Neural cell (in vitro differentiated cells): ENCODE data around the gene TEDC1. TPM values are rescaled to one million over a fixed set of nuclear protein-coding genes. Genes with fewer than 3 reads are reported as not detected.

ENCODE experiments used
- H2AFZ ChIP-seq: fragments of 200-600, 300-800 bp; sonication (generic), shearing (Covaris generic); 2 replicates; pipeline ENCODE4 v1.6.0; 2014; ENCODE audit warnings: low read depth, mild to moderate bottlenecking, antibody characterized with exemption, low read length, moderate library complexity
- H3F3A ChIP-seq: fragments of 200-600 bp; shearing (Covaris generic); 2 replicates; pipeline ENCODE4 v1.6.1; 2016; ENCODE audit warnings: mild to moderate bottlenecking, moderate library complexity, mixed read lengths, antibody characterized with exemption, low read length; ENCODE audit not compliant: insufficient read depth, poor library complexity, severe bottlenecking
- H3K27ac ChIP-seq: fragments of 200-600, 300-800 bp; sonication (generic), shearing (Covaris generic); 2 replicates; pipeline ENCODE4 v1.5.1; 2014; ENCODE audit warnings: mild to moderate bottlenecking, low read length, moderate library complexity
- H3K27me3 ChIP-seq: fragments of 300-800, 200-600 bp; sonication (generic), shearing (Covaris generic); 2 replicates; pipeline ENCODE4 v1.6.0; 2014; ENCODE audit warnings: mild to moderate bottlenecking, low read depth, low read length, moderate library complexity; ENCODE audit not compliant: insufficient read depth
- H3K36me3 ChIP-seq: fragments of 300-800, 200-600 bp; sonication (generic), shearing (Covaris generic); 2 replicates; pipeline ENCODE4 v1.5.1; 2014; ENCODE audit warnings: mild to moderate bottlenecking, antibody characterized with exemption, low read length, moderate library complexity; ENCODE audit not compliant: insufficient read depth
- H3K4me2 ChIP-seq: fragments of 300-800, 200-600 bp; sonication (generic), shearing (Covaris generic); 2 replicates; pipeline ENCODE4 v1.6.0; 2014; ENCODE audit warnings: mild to moderate bottlenecking, low read length
- H3K4me3 ChIP-seq: fragments of 300-800, 200-600 bp; sonication (generic), shearing (Covaris generic); 2 replicates; pipeline ENCODE4 v1.5.1; 2014; ENCODE audit warnings: mild to moderate bottlenecking, low read length, moderate library complexity
- H3K79me2 ChIP-seq: fragments of 200-600 bp; shearing (Covaris generic); replicated peaks from 2 replicates; pipeline ENCODE4 v1.6.0; 2014; ENCODE audit warnings: mild to moderate bottlenecking, low read length, moderate library complexity; ENCODE audit not compliant: insufficient read depth
- H3K9ac ChIP-seq: fragments of 300-800, 200-600 bp; sonication (generic), shearing (Covaris generic); 2 replicates; pipeline ENCODE4 v1.6.1; 2016; ENCODE audit warnings: mild to moderate bottlenecking, low read length, mixed read lengths
- H3K9me2 ChIP-seq: fragments of 200-600 bp; shearing (Covaris generic); 2 replicates; pipeline ENCODE4 v1.6.1; 2016; ENCODE audit warnings: mild to moderate bottlenecking, low read length, mixed read lengths; ENCODE audit not compliant: insufficient read depth
- H3K9me3 ChIP-seq: fragments of 200-600, 300-800 bp; sonication (generic), shearing (Covaris generic); 2 replicates; pipeline ENCODE4 v1.6.1; 2016; ENCODE audit warnings: mild to moderate bottlenecking, mixed run types, low read length, moderate library complexity, mixed read lengths
- H4K20me1 ChIP-seq: fragments of 200-600 bp; shearing (Covaris generic); 2 replicates; pipeline ENCODE4 v1.6.1; 2016; ENCODE audit warnings: mild to moderate bottlenecking, mixed run types; ENCODE audit not compliant: insufficient read depth
- CTCF ChIP-seq: fragments of 450-650 bp; IDR thresholded peaks from 2 replicates; pipeline ENCODE4 v1.5.1; 2014; ENCODE audit warnings: antibody characterized with exemption, mild to moderate bottlenecking, moderate library complexity; ENCODE audit not compliant: poor library complexity, severe bottlenecking
- EP300 ChIP-seq: fragments of 450-650 bp; conservative IDR thresholded peaks from 2 replicates; pipeline ENCODE4 v1.6.1; 2014; ENCODE audit warnings: antibody characterized with exemption, mild to moderate bottlenecking, moderate library complexity; ENCODE audit not compliant: poor library complexity, severe bottlenecking
- EZH2 ChIP-seq: fragments of 200-600, 300-800 bp; shearing (Covaris generic), sonication (generic); IDR thresholded peaks from 2 replicates; pipeline ENCODE4 v1.6.1; 2014; ENCODE audit warnings: antibody characterized with exemption, low read length, borderline replicate concordance, mild to moderate bottlenecking; ENCODE audit not compliant: insufficient read depth, poor library complexity, severe bottlenecking
- MXI1 ChIP-seq: fragments of 450-650 bp; conservative IDR thresholded peaks from 2 replicates; pipeline ENCODE4 v1.6.1; 2014; ENCODE audit warnings: antibody characterized with exemption, mild to moderate bottlenecking; ENCODE audit not compliant: poor library complexity, severe bottlenecking
- POLR2AphosphoS5 ChIP-seq: IDR thresholded peaks from 2 replicates; pipeline ENCODE4 v1.6.1; 2012
- RAD21 ChIP-seq: fragments of 450-650 bp; conservative IDR thresholded peaks from 2 replicates; pipeline ENCODE4 v1.6.1; 2014; ENCODE audit warnings: antibody characterized with exemption, mild to moderate bottlenecking, moderate library complexity
- SMC3 ChIP-seq: fragments of 450-650 bp; conservative IDR thresholded peaks from 2 replicates; pipeline ENCODE4 v1.6.1; 2014; ENCODE audit warnings: antibody characterized with exemption, mild to moderate bottlenecking, moderate library complexity; ENCODE audit not compliant: poor library complexity
- TAF1 ChIP-seq: IDR thresholded peaks from 2 replicates; pipeline ENCODE4 v1.6.1; 2012; ENCODE audit warnings: low read depth
- polyA plus RNA-seq: library from polyadenylated mRNA; depleted of rRNA; stranded (reverse); fragments of >200 nt; gene quantifications from 2 replicates; pipeline ENCODE4 v1.2.3, GENCODE V29; 2014
- TF ChIP-seq, protein P1 (sequence below): IDR thresholded peaks from 2 replicates; pipeline ENCODE4 v1.6.1; 2012; ENCODE audit warnings: borderline replicate concordance

TEDC1 gene
- polyA plus RNA-seq, 1 donor from 2014 or later, result 18.9 TPM

DNA sequence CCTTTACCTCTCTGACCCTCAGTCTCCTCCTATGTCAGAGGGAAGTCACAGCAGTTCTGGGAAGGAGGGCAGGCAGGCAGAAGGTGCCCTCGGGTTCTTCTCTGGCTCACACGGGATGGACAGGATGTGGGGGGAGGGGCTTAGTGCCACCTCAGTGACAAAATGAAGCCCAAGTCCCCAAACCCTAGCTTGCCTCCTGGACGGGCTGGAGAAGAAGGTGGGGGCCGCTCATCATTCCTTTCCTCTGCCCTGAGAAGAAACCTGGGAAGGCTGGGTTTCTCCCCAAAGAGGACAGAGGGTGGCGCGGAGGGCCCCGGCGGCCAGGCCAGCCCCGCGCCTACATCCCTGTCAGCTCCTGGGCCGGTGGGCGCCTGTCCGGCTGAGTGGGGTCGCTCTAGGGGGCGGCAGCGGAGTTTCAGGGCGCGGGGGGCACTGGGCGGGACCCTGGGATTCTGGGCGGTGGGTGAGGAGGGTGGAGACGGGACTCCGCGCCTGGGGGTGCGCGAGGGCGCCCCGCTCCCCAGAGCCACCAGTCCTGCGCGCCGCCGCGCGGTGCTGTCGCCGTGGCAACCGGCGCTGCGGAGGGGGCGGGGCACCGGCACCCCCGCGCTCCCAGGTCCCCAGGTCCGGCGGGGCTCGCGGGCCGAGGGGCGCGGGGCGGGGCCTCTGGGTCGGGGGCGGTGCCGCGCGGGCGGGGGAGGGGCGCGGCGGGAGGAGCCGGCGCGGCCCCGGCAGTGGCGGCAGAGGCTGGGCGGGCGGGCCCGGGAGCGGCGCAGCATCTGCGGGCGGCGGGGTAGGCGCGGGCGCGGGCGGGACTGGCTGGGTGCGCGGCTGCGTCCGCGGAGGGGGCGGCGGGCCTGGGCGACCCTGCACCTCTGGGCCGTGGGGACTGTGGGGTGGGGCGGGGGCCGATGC, 35.1 kb downstream of the TEDC1 start, which contains the start of gene TMEM121:
Gene TMEM121 (plus strand): TSS at position 723 of the 915 bp plus-strand sequence. CDS start 2,252 bp downstream, outside the sequence.
- no peaks in the 10 kb centered on the region for H3K9me2 ChIP-seq
- no peaks in the 10 kb centered on the region for H3K79me2 ChIP-seq
- H3F3A ChIP-seq, result no peaks in the 10 kb centered on the region
- peak within 1 kb of the TSS; percentile 33 for H2AFZ ChIP-seq
- no peaks in the 10 kb centered on the region for H3K9me3 ChIP-seq
- peak within 1 kb of the TSS; percentile 59 for H3K4me2 ChIP-seq
- H3K9ac ChIP-seq, result peak within 1 kb of the TSS; percentile 70
- TF ChIP-seq TAF1 (no peak), CTCF (peak; percentile 29), POLR2AphosphoS5 (peak; percentile 34), MXI1 (peak; percentile 38), EZH2 (no peak), EP300 (no peak), SMC3 (peak; percentile 14), RAD21 (no peak)
- TF ChIP-seq, protein P1, sequence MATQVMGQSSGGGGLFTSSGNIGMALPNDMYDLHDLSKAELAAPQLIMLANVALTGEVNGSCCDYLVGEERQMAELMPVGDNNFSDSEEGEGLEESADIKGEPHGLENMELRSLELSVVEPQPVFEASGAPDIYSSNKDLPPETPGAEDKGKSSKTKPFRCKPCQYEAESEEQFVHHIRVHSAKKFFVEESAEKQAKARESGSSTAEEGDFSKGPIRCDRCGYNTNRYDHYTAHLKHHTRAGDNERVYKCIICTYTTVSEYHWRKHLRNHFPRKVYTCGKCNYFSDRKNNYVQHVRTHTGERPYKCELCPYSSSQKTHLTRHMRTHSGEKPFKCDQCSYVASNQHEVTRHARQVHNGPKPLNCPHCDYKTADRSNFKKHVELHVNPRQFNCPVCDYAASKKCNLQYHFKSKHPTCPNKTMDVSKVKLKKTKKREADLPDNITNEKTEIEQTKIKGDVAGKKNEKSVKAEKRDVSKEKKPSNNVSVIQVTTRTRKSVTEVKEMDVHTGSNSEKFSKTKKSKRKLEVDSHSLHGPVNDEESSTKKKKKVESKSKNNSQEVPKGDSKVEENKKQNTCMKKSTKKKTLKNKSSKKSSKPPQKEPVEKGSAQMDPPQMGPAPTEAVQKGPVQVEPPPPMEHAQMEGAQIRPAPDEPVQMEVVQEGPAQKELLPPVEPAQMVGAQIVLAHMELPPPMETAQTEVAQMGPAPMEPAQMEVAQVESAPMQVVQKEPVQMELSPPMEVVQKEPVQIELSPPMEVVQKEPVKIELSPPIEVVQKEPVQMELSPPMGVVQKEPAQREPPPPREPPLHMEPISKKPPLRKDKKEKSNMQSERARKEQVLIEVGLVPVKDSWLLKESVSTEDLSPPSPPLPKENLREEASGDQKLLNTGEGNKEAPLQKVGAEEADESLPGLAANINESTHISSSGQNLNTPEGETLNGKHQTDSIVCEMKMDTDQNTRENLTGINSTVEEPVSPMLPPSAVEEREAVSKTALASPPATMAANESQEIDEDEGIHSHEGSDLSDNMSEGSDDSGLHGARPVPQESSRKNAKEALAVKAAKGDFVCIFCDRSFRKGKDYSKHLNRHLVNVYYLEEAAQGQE, result no peak
- H3K27ac ChIP-seq, result no peak within 1 kb of the TSS
- no peaks in the 10 kb centered on the region for H3K36me3 ChIP-seq
- peak within 1 kb of the TSS; percentile 80 for H3K4me3 ChIP-seq
- H4K20me1 ChIP-seq, result no peaks in the 10 kb centered on the region
- no peaks in the 10 kb centered on the region for H3K27me3 ChIP-seq

GRCh38 chr14:105526776-105527380, 35.8 kb downstream of the TEDC1 start:
- Histone ChIP-seq H3K9me2 (no peaks in the 10 kb centered on the region), H3K79me2 (no peaks in the 10 kb centered on the region), H3K4me3 (peak overlapping the region; percentile 80), H3K9me3 (no peaks in the 10 kb centered on the region), H3F3A (no peaks in the 10 kb centered on the region), H3K36me3 (no peaks in the 10 kb centered on the region), H3K9ac (peak overlapping the region; percentile 70), H4K20me1 (no peaks in the 10 kb centered on the region), H3K27me3 (no peaks in the 10 kb centered on the region), H3K27ac (no peak overlapping the region), H3K4me2 (peak overlapping the region; percentile 59), H2AFZ (no peak overlapping the region)
- TF ChIP-seq, protein P1, result no peak
- TF ChIP-seq TAF1, result no peak
